K562 (cell line): ENCODE data around the gene BCAS4. TPM values are rescaled to one million over a fixed set of nuclear protein-coding genes. Genes with fewer than 3 reads are reported as not detected.

Source experiments
- ARID1B ChIP-seq: fragments of 450-650 bp; IDR thresholded peaks from 2 replicates; pipeline ENCODE4 v1.6.1; 2016; ENCODE audit warnings: antibody characterized with exemption, mild to moderate bottlenecking, inconsistent platforms
- CREB1 ChIP-seq, 2 experiments: sonication (generic) in 1 of 2; formaldehyde crosslinking in 1 of 2; IDR thresholded peaks; 2 replicates each; pipeline versions ENCODE4 v1.6.1 to v1.8.0; 2012 to 2022; ENCODE audit warnings: inconsistent platforms in 1 of 2, mild to moderate bottlenecking in 1 of 2, missing genetic modification reagents in 1 of 2, moderate library complexity in 1 of 2
- CXXC5 ChIP-seq: fragments of 250-450 bp; sonication (Bioruptor Pico); IDR thresholded peaks from 2 replicates; pipeline ENCODE4 v1.8.0; 2022; ENCODE audit warnings: inconsistent platforms, mild to moderate bottlenecking, moderate library complexity
- DLX4 ChIP-seq: fragments of 250-450 bp; sonication (Bioruptor Pico); IDR thresholded peaks from 2 replicates; pipeline ENCODE4 v1.6.1; 2021; ENCODE audit warnings: mild to moderate bottlenecking
- DPF2 ChIP-seq: fragments of 450-650 bp; IDR thresholded peaks from 2 replicates; pipeline ENCODE4 v1.6.1; 2016
- FOXA3 ChIP-seq, 2 experiments: fragments of 450-650 bp in 1 of 2; sonication (generic) in 1 of 2; formaldehyde crosslinking; IDR thresholded peaks in 1 of 2; conservative IDR thresholded peaks in 1 of 2; 2 replicates each; pipeline versions ENCODE4 v1.4.0 to v1.8.0; 2020 to 2022; ENCODE audit warnings: mild to moderate bottlenecking in 2 of 2, missing genetic modification reagents in 1 of 2
- GABPA ChIP-seq: fragments of 200-800 bp; sonication (Bioruptor generic); conservative IDR thresholded peaks from 2 replicates; pipeline ENCODE4 v1.6.1; 2016; ENCODE audit warnings: low read depth, missing genetic modification characterization, missing compliant biosample characterization
- HNRNPLL ChIP-seq: fragments of 200-400 bp; formaldehyde crosslinking; IDR thresholded peaks from 2 replicates; pipeline ENCODE4 v1.6.1; 2017; ENCODE audit warnings: low read length, low read depth, mild to moderate bottlenecking; ENCODE audit not compliant: poor library complexity, severe bottlenecking
- L3MBTL2 ChIP-seq: fragments of 450-650 bp; IDR thresholded peaks from 2 replicates; pipeline ENCODE4 v1.6.1; 2016; ENCODE audit warnings: mild to moderate bottlenecking, moderate library complexity
- MECOM ChIP-seq: fragments of 250-450 bp; sonication (Bioruptor Pico); IDR thresholded peaks from 2 replicates; pipeline ENCODE4 v1.8.0; 2022; ENCODE audit warnings: inconsistent platforms
- NR2C1 ChIP-seq, 2 experiments: fragments of 450-650 bp; IDR thresholded peaks; 2 replicates each; pipeline ENCODE4 v1.6.1; 2017; ENCODE audit warnings: mild to moderate bottlenecking in 2 of 2, antibody characterized with exemption in 1 of 2, inconsistent platforms in 1 of 2, missing compliant biosample characterization in 1 of 2, missing genetic modification characterization in 1 of 2
- RAD21 ChIP-seq, 2 experiments: fragments of 250-450 bp in 1 of 2; fragments of 450-650 bp in 1 of 2; sonication (Bioruptor Pico) in 1 of 2; formaldehyde crosslinking in 1 of 2; IDR thresholded peaks in 1 of 2; conservative IDR thresholded peaks in 1 of 2; 2 replicates each; pipeline versions ENCODE4 v1.4.0 to v1.8.0; 2020 to 2022; ENCODE audit warnings: mild to moderate bottlenecking in 2 of 2, moderate library complexity in 1 of 2
- SMAD3 ChIP-seq: fragments of 450-650 bp; formaldehyde crosslinking; conservative IDR thresholded peaks from 2 replicates; pipeline ENCODE4 v1.4.0; 2020; ENCODE audit warnings: mild to moderate bottlenecking
- STAT5A ChIP-seq: IDR thresholded peaks from 2 replicates; pipeline ENCODE4 v1.6.1; 2012; ENCODE audit warnings: low read length, inconsistent platforms, borderline replicate concordance
- ZNF511 ChIP-seq: sonication (generic); formaldehyde crosslinking; IDR thresholded peaks from 2 replicates; pipeline ENCODE4 v1.8.0; 2022; ENCODE audit warnings: mild to moderate bottlenecking, missing genetic modification reagents
- ZNF551 ChIP-seq: fragments of 250-450 bp; sonication (Bioruptor Pico); IDR thresholded peaks from 2 replicates; pipeline ENCODE4 v1.5.0; 2021; ENCODE audit warnings: mild to moderate bottlenecking, moderate library complexity
- ZNF584 ChIP-seq: fragments of 200-800 bp; sonication (Bioruptor generic); IDR thresholded peaks from 2 replicates; pipeline ENCODE4 v1.6.1; 2016; ENCODE audit warnings: low read depth, mild to moderate bottlenecking, missing genetic modification characterization, missing compliant biosample characterization
- ZNF589 ChIP-seq: fragments of 200-800 bp; sonication (Bioruptor generic); IDR thresholded peaks from 2 replicates; pipeline ENCODE4 v1.6.1; 2016; ENCODE audit warnings: low read depth, missing genetic modification characterization, missing compliant biosample characterization
- ZNF707 ChIP-seq: fragments of 250-450 bp; sonication (Bioruptor Pico); conservative IDR thresholded peaks from 2 replicates; pipeline ENCODE4 v1.8.0; 2022; ENCODE audit warnings: inconsistent platforms, mild to moderate bottlenecking, moderate library complexity
- ZSCAN32 ChIP-seq: fragments of 450-650 bp; formaldehyde crosslinking; IDR thresholded peaks from 2 replicates; pipeline ENCODE4 v1.4.0; 2020; ENCODE audit warnings: mild to moderate bottlenecking, moderate library complexity
- polyA plus RNA-seq, 8 experiments: library from polyadenylated mRNA; depleted of rRNA in 4 of 8; stranded (reverse) in 5 of 8; unstranded in 3 of 8; fragments of >200 nt; fragmentation: Nextera tagmentation in 2 of 8; fragmentation: Illumina TruSeq in 1 of 8; extraction: Ambion mirVana in 2 of 8; extraction: Trizol in 1 of 8; gene quantifications; 2 replicates each; pipeline versions ENCODE4 v1.2.1 to v1.2.3, GENCODE V29; 2011 to 2014; ENCODE audit warnings: inconsistent platforms in 1 of 8, missing spikeins in 1 of 8
- total RNA-seq, 7 experiments: library from RNA; depleted of rRNA in 6 of 7; stranded (reverse); fragments of >200 nt in 6 of 7; fragmentation: Illumina TruSeq in 2 of 7; extraction: Trizol in 2 of 7; gene quantifications; 2 replicates each; pipeline versions ENCODE4 v1.2.1 to v1.2.3, GENCODE V29; 2011 to 2021; ENCODE audit warnings: low replicate concordance in 1 of 7
- TF ChIP-seq, protein P1 (sequence below), 2 experiments: fragments of 450-650 bp in 1 of 2; sonication (generic) in 1 of 2; formaldehyde crosslinking; conservative IDR thresholded peaks; 2 replicates each; pipeline versions ENCODE4 v1.4.0 to v1.8.1; 2020 to 2022; ENCODE audit warnings: mild to moderate bottlenecking in 1 of 2, missing genetic modification reagents in 1 of 2
- TF ChIP-seq, protein P2 (sequence below): fragments of 450-650 bp; IDR thresholded peaks from 2 replicates; pipeline ENCODE4 v1.6.1; 2017; ENCODE audit warnings: antibody characterized with exemption, mild to moderate bottlenecking

The BCAS4 gene
- total and polyA plus RNA-seq, 9 of the 15 experiments (the other 6 are each of a cell fraction or from before 2014, with no cell fraction given): 0.15 to 2.3 (median 0.47) TPM

DNA sequence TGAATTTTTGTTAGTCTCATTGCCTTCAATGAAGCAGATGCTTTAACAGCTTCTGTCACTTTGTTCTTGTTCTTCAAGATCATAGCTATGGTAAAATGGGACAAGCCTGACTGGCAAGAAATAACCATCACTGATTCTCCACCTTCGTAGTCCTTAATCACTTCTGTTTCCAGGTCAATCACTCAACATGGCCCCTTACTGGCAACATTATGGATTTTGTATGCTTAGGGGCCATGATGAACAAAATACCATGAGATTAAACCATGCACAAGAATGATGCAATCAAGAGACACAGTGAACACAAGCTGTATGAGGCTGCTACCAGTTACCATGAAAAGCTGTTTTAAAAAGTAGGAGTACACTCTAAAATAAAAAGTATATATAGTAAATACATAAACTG, 103.6 kb downstream of the BCAS4 start (continued):
- TF ChIP-seq ZNF707 (CRISPR knock-in tag): no peak
- no peak for TF ChIP-seq GABPA (tag)
- TF ChIP-seq CREB1 (IDR thresholded peaks at IDR 0.05): no peak
- no peak for TF ChIP-seq CREB1 (CRISPR knock-in tag; IDR thresholded peaks at IDR 0.05)
- no peak for TF ChIP-seq ARID1B
- no peak for TF ChIP-seq DPF2
- no peak for TF ChIP-seq STAT5A
- TF ChIP-seq DLX4 (CRISPR knock-in tag): no peak
- TF ChIP-seq, protein P1, sequence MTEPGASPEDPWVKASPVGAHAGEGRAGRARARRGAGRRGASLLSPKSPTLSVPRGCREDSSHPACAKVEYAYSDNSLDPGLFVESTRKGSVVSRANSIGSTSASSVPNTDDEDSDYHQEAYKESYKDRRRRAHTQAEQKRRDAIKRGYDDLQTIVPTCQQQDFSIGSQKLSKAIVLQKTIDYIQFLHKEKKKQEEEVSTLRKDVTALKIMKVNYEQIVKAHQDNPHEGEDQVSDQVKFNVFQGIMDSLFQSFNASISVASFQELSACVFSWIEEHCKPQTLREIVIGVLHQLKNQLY (CRISPR knock-in tag; conservative IDR thresholded peaks at IDR 0.05): no peak
- peak; percentile 66; the same call in 1 of the 2 replicates for TF ChIP-seq SMAD3
- TF ChIP-seq MECOM: peak; percentile 56; the same call in 1 of the 2 replicates
- TF ChIP-seq ZNF551 (CRISPR knock-in tag): no peak
- no peak; a peak in 1 of 4 replicates for TF ChIP-seq RAD21 (CRISPR knock-in tag; conservative IDR thresholded peaks at IDR 0.05 in 1 of 2, IDR thresholded peaks at IDR 0.05 in 1 of 2)
- no peak for TF ChIP-seq ZNF511 (CRISPR knock-in tag)
- peak; percentile 63 for TF ChIP-seq CXXC5
- TF ChIP-seq NR2C1 (IDR thresholded peaks at IDR 0.05): no peak
- peak; percentile 66 for TF ChIP-seq NR2C1 (tag; IDR thresholded peaks at IDR 0.05)
- TF ChIP-seq L3MBTL2: peak; percentile 69
- TF ChIP-seq ZSCAN32: peak; percentile 64
- peak; percentile 80 for TF ChIP-seq ZNF589
- no peak for TF ChIP-seq HNRNPLL
- TF ChIP-seq ZNF584 (CRISPR knock-in tag): peak; percentile 92
- TF ChIP-seq, protein P2, sequence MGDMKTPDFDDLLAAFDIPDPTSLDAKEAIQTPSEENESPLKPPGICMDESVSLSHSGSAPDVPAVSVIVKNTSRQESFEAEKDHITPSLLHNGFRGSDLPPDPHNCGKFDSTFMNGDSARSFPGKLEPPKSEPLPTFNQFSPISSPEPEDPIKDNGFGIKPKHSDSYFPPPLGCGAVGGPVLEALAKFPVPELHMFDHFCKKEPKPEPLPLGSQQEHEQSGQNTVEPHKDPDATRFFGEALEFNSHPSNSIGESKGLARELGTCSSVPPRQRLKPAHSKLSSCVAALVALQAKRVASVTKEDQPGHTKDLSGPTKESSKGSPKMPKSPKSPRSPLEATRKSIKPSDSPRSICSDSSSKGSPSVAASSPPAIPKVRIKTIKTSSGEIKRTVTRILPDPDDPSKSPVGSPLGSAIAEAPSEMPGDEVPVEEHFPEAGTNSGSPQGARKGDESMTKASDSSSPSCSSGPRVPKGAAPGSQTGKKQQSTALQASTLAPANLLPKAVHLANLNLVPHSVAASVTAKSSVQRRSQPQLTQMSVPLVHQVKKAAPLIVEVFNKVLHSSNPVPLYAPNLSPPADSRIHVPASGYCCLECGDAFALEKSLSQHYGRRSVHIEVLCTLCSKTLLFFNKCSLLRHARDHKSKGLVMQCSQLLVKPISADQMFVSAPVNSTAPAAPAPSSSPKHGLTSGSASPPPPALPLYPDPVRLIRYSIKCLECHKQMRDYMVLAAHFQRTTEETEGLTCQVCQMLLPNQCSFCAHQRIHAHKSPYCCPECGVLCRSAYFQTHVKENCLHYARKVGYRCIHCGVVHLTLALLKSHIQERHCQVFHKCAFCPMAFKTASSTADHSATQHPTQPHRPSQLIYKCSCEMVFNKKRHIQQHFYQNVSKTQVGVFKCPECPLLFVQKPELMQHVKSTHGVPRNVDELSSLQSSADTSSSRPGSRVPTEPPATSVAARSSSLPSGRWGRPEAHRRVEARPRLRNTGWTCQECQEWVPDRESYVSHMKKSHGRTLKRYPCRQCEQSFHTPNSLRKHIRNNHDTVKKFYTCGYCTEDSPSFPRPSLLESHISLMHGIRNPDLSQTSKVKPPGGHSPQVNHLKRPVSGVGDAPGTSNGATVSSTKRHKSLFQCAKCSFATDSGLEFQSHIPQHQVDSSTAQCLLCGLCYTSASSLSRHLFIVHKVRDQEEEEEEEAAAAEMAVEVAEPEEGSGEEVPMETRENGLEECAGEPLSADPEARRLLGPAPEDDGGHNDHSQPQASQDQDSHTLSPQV: 0 out of 2 replicates have a peak, but pooled peaks have one; percentile 46
- no peak for TF ChIP-seq FOXA3 (CRISPR knock-in tag; conservative IDR thresholded peaks at IDR 0.05 in 1 of 2, IDR thresholded peaks at IDR 0.05 in 1 of 2)
